GF-D8 (cell line): ENCODE measurements around the gene MACROD2.

Source experiments
- DNase-seq: peaks from one replicate; lab custom pipeline; 2025; lab: John Stamatoyannopoulos, UW

Gene MACROD2

DNA sequence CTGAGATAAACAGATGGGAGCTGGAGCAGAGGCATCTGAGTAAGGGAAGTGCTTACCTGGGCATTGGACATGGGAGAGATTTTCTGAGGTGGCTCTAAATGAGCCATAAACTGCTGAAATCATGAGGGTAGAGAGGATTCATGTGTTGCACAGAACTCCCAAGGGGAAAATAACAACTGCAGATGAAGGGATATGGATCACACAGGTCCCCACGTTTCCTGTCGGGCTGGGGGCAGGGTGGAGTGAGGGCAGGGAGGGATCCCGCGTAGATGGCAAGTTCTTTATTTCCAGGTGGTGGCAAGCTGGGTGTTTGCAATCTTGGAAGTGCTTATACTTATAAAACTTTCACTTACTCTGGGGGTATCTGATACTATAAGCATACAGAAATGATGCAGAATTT, 764.7 kb downstream of the MACROD2 start:
- no peak for DNase-seq

DNA sequence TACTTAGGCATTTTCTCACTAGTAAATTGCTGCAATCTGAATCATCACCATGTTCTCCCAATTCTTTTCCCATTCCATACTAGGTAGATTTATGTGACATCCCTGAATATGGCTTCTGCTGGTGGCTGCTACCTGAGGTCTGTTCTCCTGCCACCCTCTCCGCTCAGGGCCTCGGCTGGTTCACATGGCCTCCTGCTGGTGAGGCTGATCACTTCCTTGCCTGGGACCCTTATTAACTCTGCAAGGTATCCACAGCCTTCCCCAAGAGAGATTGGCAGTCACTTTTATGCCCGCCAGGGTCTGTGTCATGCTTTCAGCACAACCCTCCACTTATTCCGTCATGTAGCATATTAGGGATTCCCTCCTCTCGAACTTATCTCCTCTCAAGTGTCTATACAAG, 766.6 kb downstream of the MACROD2 start:
- no peak for DNase-seq

DNA sequence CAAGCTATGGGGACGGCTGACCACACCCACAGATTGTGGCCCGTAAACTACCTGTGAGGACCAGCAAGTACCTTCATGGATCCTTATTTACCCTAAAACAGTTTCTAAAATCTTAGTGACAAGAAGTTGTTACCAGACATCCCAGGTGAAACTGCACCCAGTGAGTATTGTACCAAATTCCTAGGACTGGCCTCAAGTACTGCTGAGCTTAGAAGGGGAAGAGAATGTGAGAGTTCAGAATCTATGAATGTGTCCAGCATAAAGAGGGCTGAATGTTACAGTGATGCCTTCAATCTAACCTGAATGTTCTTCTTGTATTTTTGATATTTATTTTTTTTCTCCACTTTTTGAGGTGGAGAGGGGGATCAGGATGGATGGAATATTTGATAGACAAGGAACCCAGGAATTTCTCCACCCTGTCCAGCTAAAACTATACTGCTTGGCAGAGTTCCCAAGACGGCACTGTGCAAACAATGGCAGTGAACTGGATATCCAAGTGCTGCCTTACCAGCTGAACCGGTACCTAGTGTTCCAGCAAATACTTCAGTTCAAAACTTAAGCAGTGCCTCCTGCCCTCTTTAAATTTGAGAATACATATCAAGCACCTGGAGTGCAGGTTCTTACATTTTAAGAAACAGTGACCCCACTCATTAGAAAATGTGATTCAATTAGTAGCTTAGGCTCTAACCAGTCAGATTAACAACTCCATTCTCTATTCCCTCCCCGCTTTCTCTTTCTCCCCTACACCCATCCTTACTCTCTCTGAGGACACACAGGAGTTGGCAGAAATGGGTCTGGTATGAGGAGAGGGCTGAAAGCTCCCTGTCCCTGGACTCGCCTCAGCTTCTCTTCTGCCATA, 769.4 kb downstream of the MACROD2 start:
- DNase-seq: no peak

DNA sequence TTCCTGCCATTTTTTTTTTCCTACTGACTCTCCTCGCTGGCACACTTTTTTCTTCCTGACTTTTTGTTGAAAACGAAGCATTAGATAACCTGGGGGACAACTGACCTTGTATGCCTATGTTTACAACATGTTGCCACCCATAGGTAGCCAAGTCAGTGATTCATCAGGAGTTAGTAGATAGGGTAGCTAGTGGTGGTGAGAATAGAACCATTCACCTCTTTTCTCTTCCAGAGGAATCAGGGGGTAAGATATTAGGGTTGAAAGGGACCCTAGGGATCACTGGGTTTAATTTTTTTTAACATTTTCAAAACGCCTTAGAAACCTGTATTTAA, 770.0 kb downstream of the MACROD2 start:
- no peak for DNase-seq

DNA sequence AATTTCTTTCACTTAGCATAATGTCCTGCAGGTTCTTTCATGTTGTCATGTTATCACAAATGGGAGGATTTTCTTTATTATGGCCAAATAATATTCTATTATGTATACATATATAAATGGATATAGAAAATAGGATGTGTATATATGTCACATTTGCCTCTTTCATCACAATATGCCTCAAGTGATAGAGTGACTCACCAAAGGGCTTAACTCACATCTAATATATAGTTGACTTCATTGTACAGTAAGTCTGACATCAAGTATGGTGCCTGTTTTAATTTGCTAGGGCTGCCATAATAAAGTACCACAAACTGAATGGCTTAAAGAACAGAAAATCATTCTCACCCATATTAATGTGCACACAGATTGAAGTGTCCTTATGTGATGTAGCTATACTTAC, 778.2 kb downstream of the MACROD2 start:
- DNase-seq: no peak

DNA sequence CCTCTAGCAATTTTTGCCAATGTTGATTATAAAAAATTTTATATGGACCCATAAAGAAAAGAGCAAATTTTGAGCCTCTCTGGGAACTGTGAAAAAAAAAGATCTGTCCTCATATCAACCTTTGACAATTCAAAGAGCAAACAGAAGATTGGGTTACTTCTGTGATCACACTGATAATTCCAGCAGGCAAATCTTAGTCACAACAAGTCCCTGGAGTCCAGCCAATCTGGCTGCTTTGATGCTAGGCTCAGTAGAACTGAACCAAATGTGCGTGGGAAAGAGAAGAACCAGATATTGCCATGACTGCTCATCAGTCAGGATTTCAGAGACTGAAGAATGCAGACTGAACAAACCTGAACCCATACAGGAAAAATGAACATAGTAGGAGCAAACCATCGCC, 780.5 kb downstream of the MACROD2 start:
- no peak for DNase-seq

DNA sequence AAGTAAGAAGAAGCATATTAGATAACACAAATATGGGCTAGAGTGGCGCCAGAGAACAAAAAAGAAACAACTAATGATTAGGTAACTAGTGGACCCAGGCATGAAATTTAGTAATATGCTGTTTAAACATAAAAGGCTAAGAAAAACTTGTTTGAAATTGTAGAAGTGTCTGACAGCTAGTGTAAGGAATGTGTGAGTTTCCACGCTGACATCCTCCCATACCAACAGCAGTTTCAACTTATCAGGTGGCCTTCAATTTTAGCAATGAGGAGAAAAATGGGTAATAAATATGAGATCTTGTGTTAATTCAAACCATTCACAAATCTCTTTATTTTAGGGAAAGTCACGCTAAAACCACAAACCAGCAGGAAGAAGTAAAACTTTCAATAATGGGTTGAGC, 782.3 kb downstream of the MACROD2 start:
- no peak for DNase-seq

DNA sequence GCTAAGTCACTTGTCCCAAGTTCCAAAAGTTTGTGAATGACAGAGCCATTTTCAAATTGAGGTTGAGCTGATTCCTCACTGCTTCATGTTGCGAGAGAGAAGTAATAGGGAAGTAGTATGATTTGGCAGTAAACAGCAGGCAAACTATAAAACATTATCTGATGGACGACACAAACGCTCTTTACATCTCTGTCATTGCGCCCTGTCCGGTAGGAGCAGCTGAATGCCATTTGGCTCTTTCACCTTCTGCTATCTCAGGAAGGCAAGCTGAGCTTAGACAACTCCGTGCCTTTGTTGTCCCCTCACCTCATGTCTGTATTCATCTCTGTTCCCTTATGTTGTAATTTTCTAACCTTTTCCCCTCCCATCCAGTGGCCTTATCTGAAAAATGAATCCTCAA, 782.8 kb downstream of the MACROD2 start:
- no peak for DNase-seq

DNA sequence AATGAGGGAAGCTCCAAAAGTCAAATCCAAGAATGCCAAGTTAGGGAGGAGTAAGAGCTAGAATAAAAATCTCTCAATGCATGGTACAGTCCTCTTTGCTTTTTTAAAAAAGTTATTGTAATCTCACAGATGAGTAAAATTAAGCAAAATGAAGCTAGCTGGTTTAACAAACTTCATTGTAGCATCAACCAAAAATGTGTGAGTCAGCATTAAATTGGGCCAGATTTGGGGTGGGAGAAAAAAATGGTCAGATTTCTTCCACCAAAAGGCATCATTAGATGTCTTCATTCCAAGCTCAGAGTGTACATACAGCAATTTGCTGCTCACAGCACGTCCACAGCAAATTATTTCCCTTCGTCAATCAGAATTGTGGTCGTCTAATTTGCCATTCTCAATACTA, 783.6 kb downstream of the MACROD2 start:
- DNase-seq: no peak

DNA sequence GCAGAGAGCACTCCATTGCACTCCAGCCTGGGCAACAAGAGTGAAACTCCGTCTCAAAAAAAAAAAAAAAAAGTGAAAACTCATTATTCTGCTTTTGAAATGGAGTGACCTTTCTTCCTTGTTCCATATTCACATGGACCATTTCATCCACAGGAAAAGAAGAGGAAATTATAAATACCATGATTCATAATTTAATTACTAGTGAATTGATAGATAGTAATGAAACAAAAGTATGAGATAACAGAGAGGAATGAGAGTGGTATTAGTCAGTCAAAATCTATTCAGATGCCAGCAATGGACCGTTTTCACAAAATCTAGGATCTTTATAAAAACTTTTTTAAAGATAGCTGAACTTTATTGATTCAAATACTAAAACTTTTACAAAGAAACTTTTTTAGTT, 785.2 kb downstream of the MACROD2 start:
- no peak for DNase-seq

DNA sequence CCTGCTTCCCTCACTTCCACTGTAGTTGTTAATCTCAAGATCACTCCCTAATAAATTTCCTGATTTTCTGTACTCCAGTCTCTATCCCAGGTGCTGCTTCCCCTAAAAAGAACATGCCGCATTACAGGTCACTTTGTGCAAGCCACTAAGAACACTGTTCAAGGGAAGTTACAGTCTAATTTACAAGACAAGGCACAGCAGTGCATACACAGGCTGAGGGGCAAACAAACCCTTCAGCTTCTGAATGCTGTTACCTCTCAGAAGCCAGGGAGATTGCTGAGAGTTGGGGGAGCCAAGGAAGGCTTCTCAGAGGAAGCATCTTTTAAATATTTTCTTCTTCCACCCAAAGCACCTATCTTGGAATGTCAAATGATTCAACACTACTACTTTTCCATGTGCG, 787.4 kb downstream of the MACROD2 start:
- DNase-seq: no peak

DNA sequence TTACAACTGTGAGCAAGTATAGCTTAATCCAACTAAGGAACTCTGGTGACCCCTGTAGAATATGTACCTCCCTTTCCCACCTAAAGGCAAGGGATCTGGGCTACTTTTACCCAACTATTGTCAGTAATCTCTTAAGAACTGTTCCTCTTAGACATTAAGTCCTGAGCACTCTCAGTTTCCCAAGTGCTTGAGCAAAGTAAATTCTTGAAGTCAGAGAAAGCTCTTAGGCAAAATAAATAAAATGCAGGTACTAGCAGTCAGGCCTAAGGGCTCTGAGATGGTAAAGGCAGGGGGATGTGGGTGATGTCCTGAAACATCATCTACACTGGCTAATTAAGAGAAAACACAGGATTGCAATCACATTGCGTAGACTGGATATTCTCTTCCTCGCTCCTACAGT, 788.5 kb downstream of the MACROD2 start:
- DNase-seq: no peak

DNA sequence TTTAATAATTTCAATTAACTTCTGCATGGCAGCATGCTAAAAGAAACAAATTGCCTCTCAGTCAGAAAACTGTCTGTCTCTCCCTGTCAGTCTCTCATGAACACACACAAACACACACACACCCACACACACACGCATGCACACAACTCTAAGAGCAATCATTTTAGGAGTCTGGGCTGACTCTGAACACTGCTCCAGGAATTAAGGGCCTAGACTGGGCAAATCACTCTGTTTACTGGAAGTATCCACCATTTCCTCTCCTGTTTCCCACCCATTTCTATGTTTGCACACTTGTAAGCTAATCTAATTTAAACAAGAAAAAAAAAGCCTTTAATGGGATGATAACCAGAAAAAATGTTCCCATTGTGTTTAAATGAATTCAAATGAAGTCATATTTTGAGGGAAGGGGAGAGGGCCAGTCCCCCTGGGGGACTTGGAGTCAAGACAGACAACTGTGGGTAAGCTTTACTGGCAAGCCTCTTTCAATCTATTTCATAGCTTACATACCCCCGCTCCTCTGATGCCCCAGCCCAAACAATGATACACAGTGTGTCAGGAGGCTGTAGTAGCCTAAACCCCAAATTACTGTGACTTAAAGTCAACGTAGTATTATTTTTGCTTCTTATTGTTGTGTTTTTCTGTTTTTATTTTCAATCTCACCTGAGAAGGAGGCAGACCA, 789.9 kb downstream of the MACROD2 start:
- DNase-seq: no peak

DNA sequence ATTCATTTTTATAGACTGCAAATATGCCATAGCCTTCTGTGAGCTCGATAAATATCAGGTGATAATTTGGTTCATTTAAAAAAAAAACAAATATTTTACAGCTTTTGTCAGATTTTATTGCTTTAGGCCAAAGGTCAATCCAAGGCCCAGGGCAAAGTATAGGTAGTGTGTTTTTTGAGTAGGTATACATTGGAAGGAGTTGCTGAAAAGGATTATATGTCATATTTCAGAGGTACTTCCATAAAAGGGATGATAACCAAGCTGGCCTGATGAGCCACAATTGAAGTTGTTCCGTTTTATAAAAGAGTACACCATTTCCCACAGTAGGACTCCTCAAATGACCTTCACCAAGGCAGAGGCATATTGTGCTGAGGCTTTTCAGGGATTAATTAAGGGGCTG, 794.9 kb downstream of the MACROD2 start:
- DNase-seq: no peak

DNA sequence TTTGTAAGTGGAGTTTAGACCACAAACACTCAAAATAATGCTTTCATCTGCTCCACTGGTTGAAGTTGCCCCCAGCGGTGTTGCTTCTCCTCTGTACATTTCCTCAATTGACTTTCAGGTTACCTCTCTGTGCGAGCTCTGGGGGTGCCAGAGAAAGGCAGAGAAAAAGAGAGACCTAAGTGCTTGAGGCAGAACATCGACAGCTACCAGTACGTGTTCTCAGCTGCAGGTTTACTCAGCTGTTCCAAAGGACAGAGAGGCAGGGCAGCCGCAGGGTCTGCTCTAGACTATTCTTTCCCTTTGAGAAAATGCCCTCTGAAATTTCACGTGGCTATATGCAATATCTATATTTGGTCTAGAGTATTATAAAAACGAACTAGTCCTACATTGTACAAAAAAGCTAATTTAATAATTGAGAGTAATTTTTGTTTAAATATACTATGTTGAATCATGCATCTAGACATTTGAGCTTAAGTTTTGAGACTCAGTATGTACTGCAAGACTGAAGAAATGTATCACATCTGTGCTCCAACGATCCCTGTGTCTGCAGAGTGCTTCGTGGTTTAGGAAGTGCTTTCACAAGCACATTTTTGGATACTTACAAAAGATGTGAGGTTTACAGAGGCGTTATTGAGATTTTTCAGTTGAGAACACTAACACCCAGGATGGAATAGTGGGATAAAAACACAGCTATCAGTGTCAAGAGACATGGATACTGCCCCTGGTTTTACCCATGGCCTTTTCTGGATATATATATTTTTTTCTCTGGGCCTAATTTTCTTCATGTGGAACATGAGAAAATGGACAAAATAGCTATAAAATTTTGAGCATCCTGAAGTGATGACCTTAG, 795.7 kb downstream of the MACROD2 start:
- no peak for DNase-seq

DNA sequence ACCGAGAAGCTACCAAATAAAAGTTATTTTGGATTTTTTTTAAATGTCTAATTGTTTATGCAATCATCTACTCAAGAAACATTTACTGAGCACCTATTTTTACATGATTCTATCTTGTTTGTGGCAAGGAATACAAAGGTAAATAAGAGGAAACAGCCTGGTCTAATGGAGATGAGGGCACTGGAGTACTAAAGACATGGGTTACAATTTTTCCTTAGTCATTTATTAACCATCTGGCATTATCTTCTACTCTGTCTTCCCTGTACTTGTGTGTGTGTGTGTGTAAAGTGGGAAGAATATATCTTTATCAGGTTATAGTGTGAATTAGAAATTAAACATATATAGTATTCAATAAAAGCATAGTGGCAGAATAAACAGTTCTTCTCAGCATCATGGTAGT, 797.6 kb downstream of the MACROD2 start:
- DNase-seq: no peak

DNA sequence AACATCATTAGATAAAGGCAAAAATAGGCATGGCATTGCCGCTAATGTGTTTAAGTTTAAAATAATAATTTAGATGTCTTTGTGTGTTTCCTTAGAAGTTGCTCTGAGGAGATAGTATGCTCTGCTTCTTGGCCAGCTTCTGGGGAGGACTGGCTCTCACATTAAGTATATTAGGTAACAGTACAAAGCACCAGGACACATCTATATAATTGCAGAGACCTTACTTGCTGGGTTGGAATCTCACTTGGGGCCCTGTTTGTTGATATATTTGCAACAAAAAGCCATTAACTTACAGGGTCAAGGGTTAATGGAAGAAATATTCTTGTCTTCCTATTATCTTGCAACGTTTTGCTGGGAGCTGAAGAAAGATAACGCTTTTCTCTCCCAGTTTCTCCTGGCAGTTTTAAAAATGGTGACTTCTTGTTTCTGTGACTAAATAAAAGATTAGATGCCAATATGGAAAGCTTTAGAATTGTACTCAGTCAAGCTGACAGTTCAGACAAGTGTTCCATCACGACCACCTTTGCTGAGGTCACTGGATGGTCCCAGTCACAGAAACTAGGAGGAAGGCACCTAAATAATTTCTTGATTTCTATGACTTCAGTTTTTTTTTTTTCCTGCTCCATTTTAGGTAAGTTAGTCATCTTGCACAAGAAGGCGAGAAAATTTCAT, 804.4 kb downstream of the MACROD2 start:
- DNase-seq: no peak

DNA sequence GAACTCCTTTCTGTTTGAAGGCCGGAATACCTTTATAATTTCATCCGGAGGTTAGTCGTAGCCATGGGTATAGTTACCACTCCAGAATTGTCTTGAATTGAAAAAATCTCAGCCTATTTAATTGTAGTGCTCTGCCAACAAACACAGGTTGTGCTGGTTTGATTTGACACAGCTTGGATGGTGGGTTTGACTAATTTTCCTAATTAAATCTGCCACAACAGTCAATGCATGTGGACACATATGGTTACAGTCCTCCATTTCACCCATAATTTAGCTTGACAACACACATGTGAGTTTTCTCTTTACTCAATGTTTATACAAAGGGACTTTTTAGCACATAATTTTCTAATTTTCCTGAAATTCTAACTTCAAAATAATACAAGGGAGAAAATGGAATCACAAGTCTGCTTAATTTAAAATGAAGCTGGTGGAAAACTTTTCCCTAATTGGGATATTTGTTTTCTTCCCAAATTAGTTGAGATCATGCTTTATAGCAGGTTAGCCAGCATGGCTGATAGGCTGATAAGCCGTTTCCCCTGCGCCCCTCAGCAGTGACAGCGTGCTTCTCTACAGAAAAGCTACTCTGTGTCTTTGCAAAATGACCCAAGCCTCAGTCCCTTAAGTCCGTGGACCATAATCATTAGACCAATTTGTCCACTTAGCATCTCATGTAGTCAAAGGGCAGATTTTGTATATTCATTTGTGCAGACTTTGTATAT, 805.5 kb downstream of the MACROD2 start:
- no peak for DNase-seq

DNA sequence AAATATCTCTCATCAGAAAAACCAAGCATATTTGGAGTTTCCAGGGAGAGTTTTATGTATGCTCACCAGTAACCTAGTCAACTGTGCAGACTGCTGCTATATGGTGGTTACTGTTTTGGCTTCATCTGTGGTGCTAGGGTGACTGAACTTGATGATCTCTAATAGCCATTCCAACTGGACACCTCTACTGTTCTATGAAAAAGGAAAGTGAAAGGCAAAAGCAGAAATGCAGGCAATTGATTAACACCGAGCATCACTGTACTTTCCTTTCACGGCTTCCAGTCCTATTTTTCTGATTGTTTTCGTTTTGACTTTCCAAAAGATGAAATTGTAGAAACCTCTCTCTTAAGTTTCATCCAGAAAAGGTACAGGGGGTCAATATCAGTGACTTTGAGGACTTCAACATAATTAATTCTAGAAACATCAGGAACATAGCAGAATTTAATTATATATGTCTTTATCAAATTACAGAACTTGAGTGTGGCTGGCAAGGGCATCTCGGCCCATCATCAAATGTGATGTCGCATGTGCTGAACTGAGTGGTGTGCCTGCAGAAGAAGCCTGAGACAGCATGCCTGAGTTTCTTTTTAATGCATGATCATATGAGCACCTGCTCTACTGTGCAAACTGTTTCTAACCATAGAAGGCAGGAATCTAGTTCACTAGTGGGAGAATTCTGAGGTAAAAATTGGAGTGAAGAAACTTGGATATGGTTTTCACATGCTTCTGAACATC, 806.4 kb downstream of the MACROD2 start:
- no peak for DNase-seq

DNA sequence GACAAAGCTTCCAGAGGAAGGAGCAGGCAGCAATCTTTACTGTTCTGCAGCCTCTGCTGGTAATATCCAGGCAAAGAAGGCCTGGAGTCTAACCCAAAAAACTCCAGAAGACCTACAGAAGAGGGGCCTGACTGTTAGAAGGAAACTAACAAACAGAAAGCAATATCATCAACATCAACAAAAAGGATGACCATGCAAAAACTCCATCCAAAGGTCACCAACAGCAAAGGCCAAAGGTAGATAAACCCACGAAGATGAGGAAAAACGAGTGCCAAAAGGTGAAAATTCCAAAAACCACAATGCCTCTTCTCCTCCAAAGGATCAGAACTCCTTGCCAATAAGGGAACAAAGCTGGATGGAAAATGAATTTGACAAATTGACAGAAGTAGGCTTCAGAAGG, 811.9 kb downstream of the MACROD2 start:
- no peak for DNase-seq

DNA sequence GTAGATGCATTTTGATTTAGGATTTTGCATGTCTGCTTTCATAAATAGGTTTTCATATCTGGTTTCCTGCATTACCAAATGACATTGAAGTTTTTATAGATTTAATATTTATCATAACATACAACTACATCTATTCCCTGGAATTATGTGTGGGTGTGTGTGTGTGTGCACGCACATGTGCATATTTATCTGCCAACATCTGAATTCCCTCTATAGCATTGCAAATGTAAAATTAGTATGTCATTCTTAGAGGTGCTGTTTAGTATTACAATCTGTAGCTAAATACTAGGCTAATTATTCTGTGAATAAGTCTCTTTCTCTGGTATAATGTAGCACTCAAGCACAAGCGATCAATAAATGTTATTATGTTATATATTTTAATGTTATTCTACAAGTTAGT, 820.0 kb downstream of the MACROD2 start:
- DNase-seq: no peak
